Mucosa of stomach (tissue), 1 donor: ENCODE results near the gene PTPRD.
"Not testable (repeated sequence)": the region's sequence is repeated elsewhere in the genome, so short reads cannot be mapped to it uniquely, and the experiment has no call there.

Experiments used
- H3K27me3 ChIP-seq: one replicate; pipeline ENCODE4 v1.7.0; 2013; ENCODE audit warnings: mild to moderate bottlenecking, low read length; ENCODE audit not compliant: control insufficient read depth, insufficient read depth
- H3K36me3 ChIP-seq: one replicate; pipeline ENCODE4 v1.7.0; 2013; ENCODE audit warnings: low read length; ENCODE audit not compliant: control insufficient read depth, insufficient read depth
- H3K4me1 ChIP-seq: one replicate; pipeline ENCODE4 v1.7.0; 2013; ENCODE audit warnings: mild to moderate bottlenecking, low read length; ENCODE audit not compliant: control insufficient read depth, insufficient read depth
- H3K4me3 ChIP-seq: one replicate; pipeline ENCODE4 v1.7.0; 2013; ENCODE audit warnings: low read length
- H3K9ac ChIP-seq: one replicate; pipeline ENCODE4 v1.7.0; 2013; ENCODE audit warnings: mild to moderate bottlenecking, low read length, moderate library complexity
- H3K9me3 ChIP-seq: one replicate; pipeline ENCODE4 v1.7.0; 2013; ENCODE audit warnings: mild to moderate bottlenecking, low read length, moderate library complexity; ENCODE audit not compliant: control insufficient read depth
- donor health status: Pancreatic carcinoma.

The PTPRD gene

GRCh38 chr9:9492506-9492905 lies 1120.3 kb downstream of the PTPRD start:
- H3K9me3 ChIP-seq = no peaks in the 10 kb centered on the region
- no peaks in the 10 kb centered on the region for H3K4me1 ChIP-seq
- H3K9ac ChIP-seq = no peak overlapping the region
- no peak overlapping the region for H3K4me3 ChIP-seq
- H3K27me3 ChIP-seq = no peaks in the 10 kb centered on the region
- H3K36me3 ChIP-seq = no peaks in the 10 kb centered on the region

- no peaks in the 10 kb centered on the region for H3K9me3 ChIP-seq
- no peak overlapping the region for H3K9ac ChIP-seq
- H3K4me3 ChIP-seq = no peak overlapping the region
- no peaks in the 10 kb centered on the region for H3K4me1 ChIP-seq
- H3K27me3 ChIP-seq = no peaks in the 10 kb centered on the region
- no peaks in the 10 kb centered on the region for H3K36me3 ChIP-seq
Measured at GRCh38 chr9:9489183-9489582, 1123.6 kb downstream of the PTPRD start.

GRCh38 chr9:9483175-9483574 lies 1129.6 kb downstream of the PTPRD start:
- H3K4me3 ChIP-seq = no peak overlapping the region

GRCh38 chr9:9478741-9479140 lies 1134.1 kb downstream of the PTPRD start:
- Histone ChIP-seq H3K27me3 (no peaks in the 10 kb centered on the region), H3K4me1 (no peaks in the 10 kb centered on the region), H3K4me3 (no peak overlapping the region), H3K36me3 (no peaks in the 10 kb centered on the region), H3K9ac (no peak overlapping the region), H3K9me3 (no peaks in the 10 kb centered on the region)

More at GRCh38 chr9:9483175-9483574, 1129.6 kb downstream of the PTPRD start:
- Histone ChIP-seq H3K9me3 (no peaks in the 10 kb centered on the region), H3K36me3 (no peaks in the 10 kb centered on the region), H3K9ac (no peak overlapping the region), H3K27me3 (no peaks in the 10 kb centered on the region), H3K4me1 (no peaks in the 10 kb centered on the region)

GRCh38 chr9:9469271-9469670 lies 1143.5 kb downstream of the PTPRD start:
- H3K4me3 ChIP-seq = no peak overlapping the region
- H3K36me3 ChIP-seq = no peaks in the 10 kb centered on the region
- no peaks in the 10 kb centered on the region for H3K4me1 ChIP-seq
- H3K9ac ChIP-seq = no peak overlapping the region
- no peaks in the 10 kb centered on the region for H3K9me3 ChIP-seq
- no peaks in the 10 kb centered on the region for H3K27me3 ChIP-seq

GRCh38 chr9:9441874-9442273 lies 1170.9 kb downstream of the PTPRD start:
- not testable (repeated sequence) for H3K4me1 ChIP-seq, H3K9ac ChIP-seq, H3K4me3 ChIP-seq, H3K36me3 ChIP-seq, H3K9me3 ChIP-seq, H3K27me3 ChIP-seq

- Histone ChIP-seq H3K9ac (no peak overlapping the region), H3K4me1 (no peaks in the 10 kb centered on the region), H3K4me3 (no peak overlapping the region), H3K36me3 (no peaks in the 10 kb centered on the region), H3K27me3 (no peaks in the 10 kb centered on the region), H3K9me3 (no peaks in the 10 kb centered on the region)
Measured at GRCh38 chr9:9437641-9438040, 1175.2 kb downstream of the PTPRD start.

- not testable (repeated sequence) for H3K27me3 ChIP-seq, H3K9ac ChIP-seq
Measured at GRCh38 chr9:9426454-9426853, 1186.3 kb downstream of the PTPRD start.

GRCh38 chr9:9412241-9412640 lies 1200.6 kb downstream of the PTPRD start:
- Histone ChIP-seq H3K27me3 (no peaks in the 10 kb centered on the region), H3K9ac (no peak overlapping the region), H3K4me1 (no peaks in the 10 kb centered on the region), H3K4me3 (no peak overlapping the region), H3K9me3 (no peaks in the 10 kb centered on the region), H3K36me3 (no peaks in the 10 kb centered on the region)

More at GRCh38 chr9:9426454-9426853, 1186.3 kb downstream of the PTPRD start:
- H3K36me3 ChIP-seq, H3K9me3 ChIP-seq, H3K4me1 ChIP-seq, H3K4me3 ChIP-seq: not testable (repeated sequence)

- Histone ChIP-seq H3K9me3 (no peaks in the 10 kb centered on the region), H3K9ac (no peak overlapping the region), H3K27me3 (no peaks in the 10 kb centered on the region), H3K4me1 (no peaks in the 10 kb centered on the region), H3K4me3 (no peak overlapping the region), H3K36me3 (no peaks in the 10 kb centered on the region)
Measured at GRCh38 chr9:9410736-9411135, 1202.1 kb downstream of the PTPRD start.

GRCh38 chr9:9399982-9400381 lies 1212.8 kb downstream of the PTPRD start:
- no peaks in the 10 kb centered on the region for H3K9me3 ChIP-seq
- no peak overlapping the region for H3K4me3 ChIP-seq
- no peak overlapping the region for H3K9ac ChIP-seq
- H3K27me3 ChIP-seq = no peaks in the 10 kb centered on the region
- H3K36me3 ChIP-seq = no peaks in the 10 kb centered on the region
- H3K4me1 ChIP-seq = no peaks in the 10 kb centered on the region

- Histone ChIP-seq H3K9me3 (no peaks in the 10 kb centered on the region), H3K4me1 (no peaks in the 10 kb centered on the region), H3K36me3 (no peaks in the 10 kb centered on the region), H3K27me3 (no peaks in the 10 kb centered on the region), H3K9ac (no peak overlapping the region), H3K4me3 (no peak overlapping the region)
Measured at GRCh38 chr9:9396518-9396917, 1216.3 kb downstream of the PTPRD start.

- no peak overlapping the region for H3K4me3 ChIP-seq
Measured at GRCh38 chr9:9395539-9395938, 1217.3 kb downstream of the PTPRD start.

More at GRCh38 chr9:9395539-9395938, 1217.3 kb downstream of the PTPRD start:
- H3K9ac ChIP-seq = no peak overlapping the region
- no peaks in the 10 kb centered on the region for H3K4me1 ChIP-seq
- H3K9me3 ChIP-seq = no peaks in the 10 kb centered on the region
- no peaks in the 10 kb centered on the region for H3K27me3 ChIP-seq
- H3K36me3 ChIP-seq = no peaks in the 10 kb centered on the region
